NCI-H2171 (cell line): Measurements from ENCODE around the gene OR52E6.

Experiments used
- DNase-seq: peaks from one replicate; lab custom pipeline; 2025; lab: John Stamatoyannopoulos, UW

OR52E6 gene

DNA sequence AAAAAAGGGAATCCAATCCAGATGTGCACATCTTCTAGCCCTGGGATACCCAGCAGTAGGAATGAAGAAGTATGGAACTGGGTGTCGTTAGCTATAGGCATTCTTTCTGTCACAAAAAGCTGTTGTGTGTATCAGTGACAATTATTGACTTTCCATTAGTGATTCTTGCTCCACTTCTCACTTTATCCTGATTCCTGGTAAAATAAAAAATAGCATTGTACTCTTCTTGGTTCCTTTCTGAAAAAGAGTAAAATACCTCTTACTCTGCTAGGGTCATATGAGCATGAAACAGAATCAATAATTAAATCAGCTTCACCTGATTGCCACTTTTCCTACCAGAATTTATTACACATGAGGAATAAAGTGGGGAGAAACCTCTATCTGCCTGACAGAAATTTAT is at the start of gene OR52E6:
Gene OR52E6, minus strand, starts transcription at position 101 of the 400 bp plus-strand sequence. Its CDS starts 0 bp downstream, at position 101.
- no peak for DNase-seq

GRCh38 chr11:5891216-5891800 is 49.6 kb upstream of the OR52E6 start:
- DNase-seq, result no peak

- DNase-seq, result no peak
Observed at GRCh38 chr11:5887661-5888060, 46.0 kb upstream of the OR52E6 start.

GRCh38 chr11:5887172-5887571 is 45.5 kb upstream of the OR52E6 start:
- no peak for DNase-seq

- no peak for DNase-seq
Observed at GRCh38 chr11:5881756-5882155, 40.1 kb upstream of the OR52E6 start.

GRCh38 chr11:5880329-5880728 is 38.6 kb upstream of the OR52E6 start, which contains the start of gene OR52E4:
Gene OR52E4 (plus strand): TSS chr11:5880629. CDS start chr11:5884293, 3,664 bp downstream.
- DNase-seq, result no peak

- no peak for DNase-seq
Observed at GRCh38 chr11:5878564-5878963, 36.9 kb upstream of the OR52E6 start.

DNA sequence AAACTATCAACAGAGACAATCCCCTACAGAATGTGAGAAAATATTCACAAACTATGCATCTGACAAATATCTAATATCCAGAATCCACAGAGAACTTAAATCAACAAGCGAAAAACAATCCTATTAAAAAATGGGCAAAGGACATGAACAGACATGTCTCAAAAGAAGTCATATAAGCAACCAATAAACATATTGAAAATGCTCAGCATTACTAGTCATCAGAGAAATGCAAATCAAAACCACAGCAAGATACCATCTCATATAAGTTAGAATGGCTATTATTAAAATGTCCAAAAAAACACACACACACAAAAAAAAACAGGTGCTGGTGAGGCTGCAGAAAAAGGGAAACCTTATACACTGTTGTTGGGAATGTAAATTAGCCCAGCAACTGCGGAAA is 24.1 kb upstream of the OR52E6 start:
- DNase-seq, result no peak

DNA sequence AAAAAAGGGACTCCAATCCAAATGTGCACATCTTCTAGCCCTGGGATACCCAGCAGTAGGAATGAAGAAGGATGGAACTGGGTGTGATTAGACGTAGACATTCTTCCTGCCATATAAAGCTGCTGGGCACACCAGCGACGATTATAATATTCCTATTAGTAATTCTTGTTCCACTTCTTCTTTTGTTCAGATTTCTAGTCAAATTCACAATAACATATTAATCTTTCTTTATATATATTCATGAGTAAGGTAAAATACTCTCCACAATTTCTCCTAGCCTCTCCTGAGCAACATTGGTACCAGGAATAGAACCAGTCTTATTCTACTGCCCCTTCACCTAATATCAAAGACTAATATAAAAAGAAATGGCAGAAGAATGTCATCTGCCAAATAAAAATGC is 15.9 kb upstream of the OR52E6 start, which contains the start of gene OR52E8:
Gene OR52E8, minus strand, starts transcription at position 101 of the 400 bp plus-strand sequence. Its CDS starts 0 bp downstream, at position 101.
- DNase-seq, result no peak

- no peak for DNase-seq
Observed at GRCh38 chr11:5851002-5851401, 9.3 kb upstream of the OR52E6 start.

- no peak for DNase-seq
Observed at GRCh38 chr11:5847711-5848110, 6.0 kb upstream of the OR52E6 start.

- DNase-seq, result no peak
Observed at GRCh38 chr11:5846701-5847100, 5.0 kb upstream of the OR52E6 start.

- no peak for DNase-seq
Observed at GRCh38 chr11:5837695-5838094, 4.0 kb downstream of the OR52E6 start.

DNA sequence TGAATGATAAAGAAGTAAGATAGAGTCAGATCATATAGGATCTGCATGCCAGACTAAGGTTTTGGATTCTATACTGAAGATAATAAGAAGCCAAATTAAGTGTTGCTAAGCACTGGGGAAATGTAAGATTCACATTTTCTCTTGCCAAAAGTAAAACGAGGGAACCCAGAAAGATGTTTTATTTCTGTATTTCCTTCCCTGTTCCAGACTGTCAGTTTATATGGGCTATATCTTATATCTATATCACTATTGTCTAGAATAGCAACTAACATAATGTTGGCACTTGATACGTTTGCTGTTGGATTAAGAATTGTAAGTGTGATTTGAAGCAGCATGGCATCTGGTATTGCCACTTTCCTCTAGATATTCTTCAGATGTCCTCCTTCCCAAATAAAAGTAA is 8.3 kb downstream of the OR52E6 start:
- no peak for DNase-seq

DNA sequence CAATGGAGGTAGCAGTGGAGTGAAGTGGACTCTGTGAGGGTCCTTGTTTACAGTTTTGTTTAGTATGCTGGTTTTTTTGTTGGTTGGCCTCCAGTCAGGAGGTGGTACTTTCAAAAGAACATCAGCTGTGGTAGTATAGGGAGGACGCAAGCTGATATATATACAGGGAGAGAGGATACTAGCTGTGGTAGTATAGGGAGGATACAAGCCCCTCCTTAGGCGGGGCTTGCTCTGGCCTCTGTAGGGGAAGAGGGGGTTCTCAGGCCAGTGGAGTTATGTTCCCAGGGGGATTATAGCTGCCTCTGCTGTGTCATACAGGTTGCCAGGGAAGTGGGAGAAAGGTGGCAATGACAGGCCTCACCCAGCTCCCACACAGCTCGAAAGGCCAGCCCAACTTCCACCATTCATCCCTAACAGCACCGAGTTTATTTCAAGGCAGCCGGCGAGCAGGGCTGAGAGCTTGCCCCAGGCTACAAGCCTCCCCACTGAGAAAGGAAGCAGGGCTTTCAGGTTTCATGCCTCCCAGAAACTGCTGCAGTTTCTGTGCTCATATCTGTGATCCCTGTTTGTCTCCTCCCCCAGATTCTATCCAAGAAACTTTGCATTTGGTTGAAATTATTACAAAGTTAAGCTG is 10.4 kb downstream of the OR52E6 start:
- DNase-seq, result no peak

GRCh38 chr11:5818245-5818886 is 23.3 kb downstream of the OR52E6 start:
- DNase-seq, result no peak

DNA sequence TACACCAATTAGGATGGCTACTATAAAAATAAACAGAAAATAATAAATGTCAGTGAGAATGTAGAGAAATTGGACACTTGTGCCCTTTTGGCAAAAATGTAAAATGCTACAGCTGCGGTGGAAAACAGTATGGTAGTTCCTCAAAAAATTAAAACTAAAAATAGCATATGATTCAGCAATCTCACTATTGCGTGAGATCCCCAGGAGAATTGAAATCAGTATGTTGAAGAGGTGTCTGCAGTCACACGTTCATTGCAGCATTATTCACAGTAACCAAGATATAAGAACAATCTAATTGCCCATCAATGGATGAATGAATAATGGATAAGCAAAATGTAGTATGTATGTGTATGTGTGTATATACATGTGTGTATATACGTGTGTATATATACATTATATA is 26.2 kb downstream of the OR52E6 start:
- DNase-seq, result no peak

DNA sequence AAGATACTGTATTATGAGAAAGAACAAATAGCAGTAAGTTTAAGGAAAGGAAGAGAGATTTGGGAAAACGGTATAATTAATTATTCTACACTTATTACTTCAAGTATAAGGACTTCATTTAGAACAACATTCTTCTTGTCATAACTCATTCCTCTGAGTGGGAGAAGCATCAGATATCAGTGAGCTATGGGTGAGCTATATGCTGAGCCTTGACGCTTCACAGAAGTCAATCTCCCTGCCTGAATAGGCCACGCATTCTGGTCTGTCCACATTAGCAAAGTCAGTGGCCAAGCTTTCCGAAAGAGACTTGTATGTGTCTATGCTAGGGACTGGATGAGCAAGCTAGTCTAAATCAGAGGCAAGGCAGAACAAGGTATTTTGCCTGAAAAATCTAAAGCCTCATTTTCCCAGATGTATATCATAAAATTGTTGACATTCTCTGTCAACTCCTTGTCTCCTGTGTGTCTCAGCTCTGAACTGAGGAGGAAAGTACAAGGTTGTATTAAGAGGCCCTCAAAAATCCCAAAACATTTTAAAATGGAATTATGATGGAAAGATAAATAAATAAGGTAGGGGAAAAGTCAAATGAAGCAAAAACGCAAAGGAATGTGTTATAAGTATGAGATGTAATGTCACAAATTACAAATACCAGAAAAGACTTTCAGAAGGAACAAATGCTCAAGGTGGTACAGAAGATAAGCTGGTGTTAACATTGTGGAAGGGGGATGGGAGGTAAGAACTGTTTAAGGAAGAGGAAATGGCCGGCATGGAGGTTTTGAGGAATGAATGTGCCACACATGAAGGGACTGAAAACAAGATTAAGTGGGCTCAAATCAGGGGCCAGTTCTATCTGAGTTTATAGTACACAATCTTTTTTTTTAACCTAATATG is 31.5 kb downstream of the OR52E6 start:
- no peak for DNase-seq

DNA sequence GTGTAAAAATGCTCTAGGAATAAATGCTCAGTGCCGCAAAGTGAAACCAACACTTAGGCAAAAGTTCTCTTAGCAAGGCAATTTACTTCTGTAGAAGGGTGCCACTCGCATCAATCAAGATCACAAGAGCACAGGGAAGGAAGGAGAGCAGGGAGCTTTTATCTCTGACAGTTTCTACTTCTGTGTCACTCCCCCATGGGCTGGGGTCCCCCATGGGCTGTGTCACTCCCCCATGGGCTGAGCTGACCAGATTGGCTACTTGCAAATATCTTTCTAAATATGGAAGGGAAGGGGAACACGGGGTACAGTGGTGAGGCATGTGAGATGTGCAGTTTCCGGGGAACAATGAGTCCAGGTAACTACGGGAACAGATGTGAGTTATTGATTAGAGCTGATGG is 32.6 kb downstream of the OR52E6 start:
- DNase-seq, result no peak

GRCh38 chr11:5808500-5809121 is 33.1 kb downstream of the OR52E6 start, which contains the start of gene OR52N2:
Gene OR52N2 (plus strand): TSS chr11:5808924. CDS start chr11:5820336, 11,412 bp downstream.
- peak; percentile 3 for DNase-seq

DNA sequence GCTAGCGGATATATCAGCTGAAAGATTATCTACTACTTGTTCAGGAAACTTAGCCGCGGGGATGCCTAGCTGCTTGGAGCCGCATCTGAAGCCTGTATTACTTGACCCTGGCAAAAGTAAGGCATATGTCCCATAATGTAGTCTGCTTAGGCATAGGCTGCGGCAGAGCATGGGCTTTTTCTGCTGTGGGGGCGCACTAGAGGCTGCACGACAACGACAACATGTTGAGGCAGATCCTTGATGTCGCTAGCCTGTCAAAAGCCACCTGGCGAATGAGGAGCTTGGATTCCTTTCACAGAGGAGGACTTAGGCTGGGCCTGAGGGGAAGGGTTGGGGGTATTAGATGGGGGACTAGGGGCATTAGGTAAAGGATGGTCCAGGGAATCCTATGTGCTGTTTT is 34.1 kb downstream of the OR52E6 start:
- no peak for DNase-seq

- no peak for DNase-seq
Observed at GRCh38 chr11:5803982-5804381, 37.7 kb downstream of the OR52E6 start.
